ENCODE data around the gene IL19. TPM values are rescaled to one million over a fixed set of nuclear protein-coding genes. Genes with fewer than 3 reads are reported as not detected.

The IL19 gene
- not detected in 2 replicates for total RNA-seq

DNA sequence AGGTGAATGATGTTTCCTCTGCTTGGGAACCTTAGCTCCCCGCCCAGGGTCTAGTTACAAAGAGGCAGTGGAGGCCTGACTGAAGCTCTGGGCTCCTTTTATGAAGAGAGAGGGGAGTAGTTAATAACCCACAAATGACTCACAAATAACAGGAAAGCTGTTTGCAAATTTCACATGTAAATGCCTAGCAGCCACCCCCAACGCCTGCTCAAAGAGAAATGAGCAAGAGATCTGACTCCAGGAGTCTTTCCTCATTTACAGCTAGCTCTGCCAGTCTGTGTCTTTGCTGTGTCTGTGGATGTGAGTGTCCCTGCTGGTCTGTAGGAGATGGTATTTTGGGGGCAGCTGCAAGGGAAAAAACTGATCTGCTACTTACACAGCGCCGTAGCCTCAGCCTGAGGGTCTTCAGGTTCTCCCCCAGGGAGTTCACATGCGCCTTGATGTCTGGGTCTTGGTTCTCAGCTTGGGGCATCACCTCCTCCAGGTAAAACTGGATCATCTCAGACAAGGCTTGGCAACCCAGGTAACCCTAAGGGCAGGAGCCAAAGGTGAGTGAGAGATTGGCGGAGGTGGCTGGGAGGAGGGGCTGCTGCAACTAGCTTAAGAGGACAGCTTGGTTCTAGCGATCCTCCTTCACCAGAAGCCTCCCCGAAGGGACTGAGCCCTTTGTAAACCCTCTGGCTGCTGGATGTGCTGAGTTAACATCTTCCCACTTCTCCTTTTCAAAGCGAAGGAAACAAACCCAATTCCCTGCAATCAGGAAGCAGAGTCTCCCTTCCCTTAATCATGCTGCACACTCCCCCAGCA is at the start of gene IL19:
Gene IL19 (plus strand): TSS at position 243 of the 807 bp plus-strand sequence. CDS start 65,890 bp downstream, outside the sequence.

DNA sequence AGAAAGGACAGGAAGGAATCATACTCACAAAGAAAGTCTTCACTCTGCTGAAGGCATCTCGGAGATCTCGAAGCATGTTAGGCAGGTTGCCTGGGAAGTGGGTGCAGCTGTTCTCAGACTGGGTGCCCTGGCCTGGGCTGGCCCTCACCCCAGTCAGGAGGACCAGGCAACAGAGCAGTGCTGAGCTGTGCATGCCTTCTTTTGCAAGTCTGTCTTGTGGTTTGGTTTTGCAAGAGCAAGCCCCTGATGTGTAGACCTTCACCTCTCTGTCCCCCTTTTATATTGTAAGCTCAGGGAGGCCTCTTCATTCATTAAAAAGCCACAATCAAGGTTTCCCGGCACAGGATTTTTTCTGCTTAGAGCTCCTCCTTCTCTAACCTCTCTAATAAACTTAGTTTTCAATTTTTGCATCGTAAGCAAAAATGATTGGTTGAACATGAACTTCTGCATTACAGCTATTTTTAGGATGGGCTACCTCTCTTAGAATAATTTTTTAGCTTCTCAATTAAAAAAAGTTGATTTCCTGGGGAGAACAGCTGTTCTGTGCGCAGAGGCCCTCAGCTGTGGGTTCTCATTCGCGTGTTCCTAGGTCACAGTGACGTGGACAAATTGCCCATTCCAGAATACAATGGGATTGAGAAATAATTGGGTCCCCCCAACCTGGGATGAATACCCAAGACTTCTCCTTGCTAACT is 1.8 kb downstream of the IL19 start, which contains the start of gene IL10:
Gene IL10 (minus strand): TSS at position 252 of the 695 bp plus-strand sequence. CDS start 59 bp downstream, at position 193.

GRCh38 chr1:206864939-206865671 is 94.5 kb downstream of the IL19 start, which contains the start of gene IL20:
Gene IL20, plus strand, starts transcription at chr1:206865623. Its CDS starts 230 bp downstream, at chr1:206865853.

Other genes with a start within 250 kb of the IL19 start
- 38.3 and 44.7 TPM in 2 replicates for gene EIF2D, start 158.3 kb upstream of the IL19 start, total RNA-seq
- gene DYRK3, start 135.2 kb upstream of the IL19 start, total RNA-seq = 9.9 and 10.8 TPM in 2 replicates
- 39.9 and 42.4 TPM in 2 replicates for gene MAPKAPK2, start 85.9 kb upstream of the IL19 start, total RNA-seq
- gene IL10, start 1.7 kb downstream of the IL19 start, total RNA-seq = not detected in 2 replicates
- not detected in 2 replicates for gene IL20, start 94.8 kb downstream of the IL19 start, total RNA-seq
- 0.12 TPM in 1 of 2 replicates, not detected in the other for gene IL24, start 126.7 kb downstream of the IL19 start, total RNA-seq
- gene FCMR, start 151.2 kb downstream of the IL19 start, total RNA-seq = 1.3 and 1.6 TPM in 2 replicates
- gene PIGR, start 175.7 kb downstream of the IL19 start, total RNA-seq = not detected in 2 replicates
- not detected in 2 replicates for gene FCAMR, start 199.7 kb downstream of the IL19 start, total RNA-seq